ENCODE measurements around the gene TP53TG3E. TPM values are rescaled to one million over a fixed set of nuclear protein-coding genes. Genes with fewer than 3 reads are reported as not detected.
"Not testable (repeated sequence)": the region's sequence is repeated elsewhere in the genome, so short reads cannot be mapped to it uniquely, and the experiment has no call there.

The TP53TG3E gene, protein sequence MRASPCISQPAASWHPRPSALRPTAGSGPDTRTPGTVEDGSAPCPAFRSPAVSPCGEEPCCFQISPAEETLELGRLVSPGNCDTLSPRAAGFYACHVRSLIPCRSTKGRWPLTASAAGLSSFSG
- not detected for total RNA-seq

DNA sequence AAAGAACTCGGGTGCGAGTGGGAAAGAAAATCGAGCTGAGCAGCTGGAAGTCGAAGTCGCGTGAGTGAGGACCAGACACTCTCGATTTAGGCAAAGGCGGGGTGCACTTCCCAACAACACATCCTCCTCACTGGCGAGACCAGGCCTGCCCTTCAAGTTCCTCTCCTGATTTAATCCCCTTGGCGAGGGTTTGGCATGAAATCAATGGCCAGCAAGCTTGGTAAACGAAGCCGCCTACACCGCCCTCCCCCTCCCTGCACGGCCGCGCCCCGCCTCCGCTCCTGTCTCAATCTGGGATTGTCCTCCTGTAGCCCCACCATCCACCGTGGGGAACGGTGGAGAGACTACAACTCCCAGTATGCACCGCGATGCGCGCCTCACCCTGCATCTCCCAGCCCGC lies at the start of gene TP53TG3E:
TP53TG3E (plus strand) TSS at position 301 of the 400 bp plus-strand sequence; CDS start at position 369, 68 bp downstream.
- H3K4me3 Mint-ChIP-seq; H3K27ac Mint-ChIP-seq; H3K9me3 Mint-ChIP-seq; ATAC-seq (ENCODE audit: low read depth); DNase-seq; H3K36me3 Mint-ChIP-seq; POLR2A ChIA-PET; H3K27me3 Mint-ChIP-seq; H3K4me1 Mint-ChIP-seq: not testable (repeated sequence)

- H3K36me3 Mint-ChIP-seq; ATAC-seq (ENCODE audit: low read depth); H3K4me1 Mint-ChIP-seq; H3K9me3 Mint-ChIP-seq; H3K4me3 Mint-ChIP-seq; H3K27me3 Mint-ChIP-seq; H3K27ac Mint-ChIP-seq; POLR2A ChIA-PET: not testable (repeated sequence)
- peak; percentile 39 for DNase-seq
Observed at GRCh38 chr16:33336226-33337012, 32.3 kb downstream of the TP53TG3E start.

- H3K27ac Mint-ChIP-seq; ATAC-seq (ENCODE audit: low read depth); H3K4me3 Mint-ChIP-seq; POLR2A ChIA-PET; H3K9me3 Mint-ChIP-seq; H3K27me3 Mint-ChIP-seq; H3K4me1 Mint-ChIP-seq; H3K36me3 Mint-ChIP-seq: not testable (repeated sequence)
- peak; percentile 41 for DNase-seq
Observed at GRCh38 chr16:33337627-33338542, 33.8 kb downstream of the TP53TG3E start.

GRCh38 chr16:33338543-33338951 lies 34.4 kb downstream of the TP53TG3E start:
- DNase-seq = peak; percentile 30
- ATAC-seq (ENCODE audit: low read depth); H3K9me3 Mint-ChIP-seq; H3K27ac Mint-ChIP-seq; H3K36me3 Mint-ChIP-seq; POLR2A ChIA-PET; H3K4me1 Mint-ChIP-seq; H3K27me3 Mint-ChIP-seq; H3K4me3 Mint-ChIP-seq: not testable (repeated sequence)

DNA sequence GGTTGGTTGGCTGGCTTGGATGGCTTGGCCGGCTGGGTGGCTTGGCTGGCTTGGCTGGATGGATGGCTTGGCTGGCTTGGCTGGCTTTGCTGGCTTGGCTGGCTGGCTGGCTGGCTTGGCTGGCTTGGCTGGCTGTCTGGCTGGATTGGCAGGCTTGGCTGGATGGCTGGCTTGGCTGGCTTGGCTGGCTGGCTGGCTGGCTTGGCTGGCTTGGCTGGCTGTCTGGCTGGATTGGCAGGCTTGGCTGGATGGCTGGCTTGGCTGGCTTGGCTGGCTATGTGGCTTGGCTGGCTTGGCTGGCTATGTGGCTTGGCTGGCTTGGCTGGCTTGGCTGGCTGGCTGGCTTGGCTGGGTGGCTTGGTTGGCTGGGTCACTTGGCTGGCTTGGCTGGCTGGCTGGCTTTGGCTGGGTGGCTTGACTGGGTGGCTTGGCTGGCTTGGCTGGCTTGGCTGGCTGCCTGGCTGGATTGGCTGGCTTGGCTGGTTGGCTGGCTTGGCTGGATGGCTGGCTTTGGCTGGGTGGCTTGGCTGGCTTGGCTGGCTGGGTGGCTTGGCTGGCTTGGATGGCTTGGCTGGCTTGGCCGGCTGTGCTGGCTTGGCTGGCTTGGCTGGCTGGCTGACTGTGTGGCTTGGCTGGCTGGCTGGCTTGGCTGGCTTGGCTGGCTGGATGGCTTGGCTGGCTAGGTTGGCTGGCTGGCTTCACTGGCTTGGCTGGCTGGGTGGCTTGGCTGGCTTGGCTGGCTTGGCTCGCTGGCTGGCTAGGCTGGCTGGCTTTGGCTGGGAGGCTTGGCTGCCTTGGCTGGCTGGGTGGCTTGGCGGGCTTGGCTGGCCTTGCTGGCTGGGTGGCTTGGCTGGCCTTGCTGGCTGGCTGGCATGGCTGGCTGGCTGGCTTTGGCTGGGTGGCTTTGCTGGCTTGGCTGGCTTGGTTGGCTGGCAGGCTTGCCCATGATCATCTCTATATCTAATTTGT lies 35.3 kb downstream of the TP53TG3E start:
- H3K27me3 Mint-ChIP-seq, POLR2A ChIA-PET: not testable (repeated sequence)

More for the DNA sequence above, 35.3 kb downstream of the TP53TG3E start:
- DNase-seq = peak; percentile 39
- H3K4me3 Mint-ChIP-seq; H3K4me1 Mint-ChIP-seq; H3K36me3 Mint-ChIP-seq; H3K9me3 Mint-ChIP-seq; ATAC-seq (ENCODE audit: low read depth); H3K27ac Mint-ChIP-seq: not testable (repeated sequence)

Other genes starting within 250 kb of the TP53TG3E start
- gene TP53TG3C, start 110.1 kb upstream of the TP53TG3E start, total RNA-seq = not detected
- not detected for gene TP53TG3B, start 56.5 kb downstream of the TP53TG3E start, total RNA-seq
- not detected for gene TP53TG3F, start 155.3 kb downstream of the TP53TG3E start, total RNA-seq

Data from activated naive CD8-positive, alpha-beta T cell treated with anti-CD3 and anti-CD28 coated beads, Interleukin-2, amount 10 ng/mL, durations not matched to agents 7 days and 5 days (primary cell).